ENCODE results near the gene MAPKAPK3.

MAPKAPK3 gene

GRCh38 chr3:50698269-50698668, 81.3 kb downstream of the MAPKAPK3 start:
- DNase-seq (ENCODE audit: low read depth), result no peak
- H3K4me3 ChIP-seq (ENCODE audit: control insufficient read depth, low read depth, low read length), result no peak overlapping the region
- no peak for TF ChIP-seq CTCF (conservative IDR thresholded peaks at IDR 0.05; ENCODE audit: control insufficient read depth, insufficient read depth, low read depth, low read length)
